HFFc6 (cell line): ENCODE results near the gene CDK13. TPM values are rescaled to one million over a fixed set of nuclear protein-coding genes. Genes with fewer than 3 reads are reported as not detected.
"Not testable (repeated sequence)": the region's sequence is repeated elsewhere in the genome, so short reads cannot be mapped to it uniquely, and the experiment has no call there.

Experiments
- DNase-seq: peaks from one replicate; pipeline ENCODE4 v3.0.0-alpha.2; 2018
- H3K27ac Mint-ChIP-seq: 2 replicates; pipeline ENCODE4 v1.8.0; 2020; ENCODE audit warnings: mild to moderate bottlenecking, mixed read lengths
- H3K27me3 Mint-ChIP-seq: 2 replicates; pipeline ENCODE4 v1.8.0; 2021; ENCODE audit warnings: mild to moderate bottlenecking, moderate library complexity, mixed read lengths; ENCODE audit not compliant: insufficient read depth
- H3K36me3 Mint-ChIP-seq: 2 replicates; pipeline ENCODE4 v1.8.0; 2021; ENCODE audit warnings: low read depth, mixed read lengths
- H3K4me1 Mint-ChIP-seq: 2 replicates; pipeline ENCODE4 v1.8.0; 2020; ENCODE audit warnings: low read depth, mixed read lengths
- H3K4me3 Mint-ChIP-seq: 2 replicates; pipeline ENCODE4 v1.8.0; 2020; ENCODE audit warnings: mild to moderate bottlenecking, moderate library complexity, mixed read lengths
- H3K9me3 Mint-ChIP-seq: 2 replicates; pipeline ENCODE4 v1.8.0; 2020; ENCODE audit warnings: mild to moderate bottlenecking, mixed read lengths
- CTCF ChIP-seq: fragments of 200-600 bp; sonication (generic); IDR thresholded peaks from 2 replicates; pipeline ENCODE4 v1.5.0; 2021; ENCODE audit warnings: antibody characterized with exemption, mild to moderate bottlenecking
- total RNA-seq, 6 experiments: library from RNA; stranded (reverse); fragmentation: NEBNext Ultra II Directional; extraction: Animal tissue kit (Norgen Biotek cat#: 25700); gene quantifications; 2 replicates in 1 of 6; 3 replicates in 5 of 6; pipeline ENCODE4 v1.2.3, GENCODE V29; 2021

CDK13 gene
- total RNA-seq, 6 experiments from 2014 or later = 28.8 to 31.7 (median 30.2) TPM

GRCh38 chr7:40098810-40099209 is 148.8 kb downstream of the CDK13 start:
- no peak overlapping the region for H3K27ac Mint-ChIP-seq
- peaks cover 14% of the 10 kb centered on the region; the same call in 1 of the 2 replicates for H3K36me3 Mint-ChIP-seq
- no peaks in the 10 kb centered on the region for H3K27me3 Mint-ChIP-seq
- H3K4me3 Mint-ChIP-seq = no peak overlapping the region
- H3K9me3 Mint-ChIP-seq = no peaks in the 10 kb centered on the region
- no peak for DNase-seq
- H3K4me1 Mint-ChIP-seq = no peaks in the 10 kb centered on the region
- no peak for TF ChIP-seq CTCF

GRCh38 chr7:40099837-40100236 is 149.8 kb downstream of the CDK13 start:
- TF ChIP-seq CTCF = no peak
- H3K9me3 Mint-ChIP-seq = no peaks in the 10 kb centered on the region
- no peaks in the 10 kb centered on the region for H3K27me3 Mint-ChIP-seq
- DNase-seq = no peak
- H3K4me1 Mint-ChIP-seq = no peaks in the 10 kb centered on the region
- no peak overlapping the region for H3K27ac Mint-ChIP-seq
- H3K36me3 Mint-ChIP-seq = peaks cover 6% of the 10 kb centered on the region; the same call in 1 of the 2 replicates
- no peak overlapping the region for H3K4me3 Mint-ChIP-seq

GRCh38 chr7:40101201-40101600 is 151.1 kb downstream of the CDK13 start:
- Mint-ChIP-seq H3K4me3 (no peak overlapping the region), H3K4me1 (no peaks in the 10 kb centered on the region), H3K36me3 (peaks cover under 1% of the 10 kb centered on the region; the same call in 1 of the 2 replicates), H3K27ac (no peak overlapping the region), H3K9me3 (no peaks in the 10 kb centered on the region), H3K27me3 (no peaks in the 10 kb centered on the region)
- no peak for TF ChIP-seq CTCF
- no peak for DNase-seq

- Mint-ChIP-seq H3K4me1 (no peaks in the 10 kb centered on the region), H3K9me3 (no peaks in the 10 kb centered on the region), H3K4me3 (no peak overlapping the region), H3K27me3 (no peaks in the 10 kb centered on the region), H3K27ac (no peak overlapping the region), H3K36me3 (no peaks in the 10 kb centered on the region)
- no peak for TF ChIP-seq CTCF
- no peak for DNase-seq
Measured at GRCh38 chr7:40102897-40103296, 152.8 kb downstream of the CDK13 start.

GRCh38 chr7:40105879-40106473 is 155.9 kb downstream of the CDK13 start:
- Mint-ChIP-seq H3K27ac (no peak overlapping the region), H3K27me3 (no peaks in the 10 kb centered on the region), H3K4me1 (no peaks in the 10 kb centered on the region), H3K4me3 (no peak overlapping the region), H3K9me3 (no peaks in the 10 kb centered on the region), H3K36me3 (no peaks in the 10 kb centered on the region)
- DNase-seq = no peak
- TF ChIP-seq CTCF = no peak

GRCh38 chr7:40115936-40116335 is 165.9 kb downstream of the CDK13 start:
- Mint-ChIP-seq H3K9me3 (no peaks in the 10 kb centered on the region), H3K27ac (no peak overlapping the region), H3K36me3 (peaks cover 20% of the 10 kb centered on the region), H3K27me3 (no peaks in the 10 kb centered on the region), H3K4me3 (no peak overlapping the region), H3K4me1 (peaks cover 5% of the 10 kb centered on the region; the same call in 1 of the 2 replicates)
- TF ChIP-seq CTCF = no peak
- DNase-seq = no peak

GRCh38 chr7:40117199-40117598 is 167.1 kb downstream of the CDK13 start:
- H3K27ac Mint-ChIP-seq, H3K27me3 Mint-ChIP-seq, H3K4me3 Mint-ChIP-seq, H3K9me3 Mint-ChIP-seq, DNase-seq, H3K4me1 Mint-ChIP-seq: not testable (repeated sequence)
- H3K36me3 Mint-ChIP-seq = peaks cover 20% of the 10 kb centered on the region

GRCh38 chr7:40118201-40118600 is 168.1 kb downstream of the CDK13 start:
- DNase-seq, H3K4me3 Mint-ChIP-seq, H3K9me3 Mint-ChIP-seq, H3K27ac Mint-ChIP-seq, H3K4me1 Mint-ChIP-seq, H3K27me3 Mint-ChIP-seq: not testable (repeated sequence)
- peaks cover 13% of the 10 kb centered on the region for H3K36me3 Mint-ChIP-seq
